ENCODE measurements around the gene TRANK1. TPM values are rescaled to one million over a fixed set of nuclear protein-coding genes. Genes with fewer than 3 reads are reported as not detected.
"Not testable (repeated sequence)": the region's sequence is repeated elsewhere in the genome, so short reads cannot be mapped to it uniquely, and the experiment has no call there.

Gene TRANK1
- total RNA-seq, 2 donors from 2014 or later = 7.6 to 12.1 TPM

DNA sequence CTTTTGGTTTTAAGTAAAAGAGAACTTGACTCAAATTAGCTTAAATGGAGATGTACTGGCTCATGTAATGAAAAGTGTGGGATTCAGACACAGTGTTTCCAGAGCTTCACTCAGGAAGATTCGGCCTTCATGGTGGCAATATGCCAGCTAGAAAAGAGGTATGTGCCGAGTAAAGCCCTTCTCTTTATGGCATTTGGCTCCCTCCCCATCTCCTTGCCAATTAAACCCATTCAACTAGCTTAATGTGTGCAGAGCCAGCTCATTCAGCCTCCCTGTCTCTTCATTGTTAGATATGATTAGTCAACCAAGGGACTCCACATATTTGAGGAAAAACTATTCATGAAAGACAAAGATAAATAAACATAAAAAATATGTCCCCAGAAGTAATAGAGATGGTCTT is 15.0 kb upstream of the TRANK1 start:
- DNase-seq (no peak), ATAC-seq (no peak)
- intact Hi-C loops (cut with DNase I) = loop anchor here (2.0 to 5.0 kb wide), 3 partner anchors 53 to 233 kb away; no protein-coding TSS in a partner anchor

DNA sequence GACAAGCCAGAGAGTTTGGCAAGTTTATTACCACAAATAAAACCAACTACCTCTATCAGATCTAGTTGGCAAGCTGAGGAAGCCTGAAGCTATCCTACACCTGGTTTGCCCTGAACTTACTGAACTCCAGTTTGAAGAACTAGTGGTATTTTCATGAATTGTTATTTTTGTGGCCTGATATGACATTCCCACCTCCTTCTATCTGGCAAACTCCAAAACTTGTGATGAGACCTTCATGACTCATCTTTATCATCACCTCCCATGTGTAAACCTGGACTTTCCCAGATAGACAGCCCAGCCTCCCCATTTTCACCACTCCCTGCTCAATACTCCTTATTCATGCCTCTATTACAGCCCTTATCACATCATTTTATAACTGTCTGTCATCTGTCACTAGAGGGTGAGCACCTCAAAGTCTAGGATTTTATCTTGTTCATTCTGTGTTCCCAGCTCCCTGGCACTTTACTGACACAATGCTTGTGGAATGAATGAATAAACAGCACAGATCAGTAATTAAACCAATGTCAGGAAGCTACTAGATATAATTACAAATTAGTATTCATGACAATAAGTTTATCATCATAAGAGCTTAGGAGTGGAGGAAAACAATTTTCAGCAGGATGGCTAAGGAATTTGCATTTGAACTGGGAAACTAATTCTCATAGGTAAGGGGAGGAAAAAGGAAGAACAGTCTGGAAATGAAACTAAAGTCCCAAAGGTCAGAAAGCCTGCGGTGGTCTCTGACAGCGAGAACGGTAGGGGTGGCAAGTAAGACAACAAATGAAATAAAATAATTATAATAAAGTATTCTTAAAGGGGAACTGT is 13.2 kb upstream of the TRANK1 start:
- DNase-seq = no peak
- ATAC-seq = peak; percentile 62 to 93
- intact Hi-C loops (cut with DNase I) = loop anchor here (2.0 to 5.0 kb wide), 3 partner anchors 51 to 231 kb away; no protein-coding TSS in a partner anchor

DNA sequence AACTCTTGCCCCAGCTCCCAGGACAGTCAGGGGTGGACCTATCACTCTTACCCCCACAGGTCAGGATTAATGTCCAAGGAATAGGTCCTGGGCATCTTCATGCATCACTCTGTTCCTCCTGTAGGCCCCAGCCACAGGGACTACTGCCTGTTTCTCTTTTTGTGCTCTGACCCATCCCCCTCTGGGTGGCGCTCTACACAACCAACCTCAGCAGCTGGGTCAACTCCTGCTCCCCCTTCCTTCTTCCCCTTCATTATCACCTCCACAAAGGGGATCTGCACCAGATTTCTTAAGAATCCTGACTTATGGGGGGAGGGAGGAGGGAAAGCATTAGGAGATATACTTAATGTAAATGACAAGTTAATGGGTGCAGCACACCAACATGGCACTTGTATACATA is 12.2 kb upstream of the TRANK1 start:
- ATAC-seq = no peak
- intact Hi-C loops (cut with DNase I) = loop anchor here (5.0 kb wide), 2 partner anchors 50 to 230 kb away; no protein-coding TSS in a partner anchor

DNA sequence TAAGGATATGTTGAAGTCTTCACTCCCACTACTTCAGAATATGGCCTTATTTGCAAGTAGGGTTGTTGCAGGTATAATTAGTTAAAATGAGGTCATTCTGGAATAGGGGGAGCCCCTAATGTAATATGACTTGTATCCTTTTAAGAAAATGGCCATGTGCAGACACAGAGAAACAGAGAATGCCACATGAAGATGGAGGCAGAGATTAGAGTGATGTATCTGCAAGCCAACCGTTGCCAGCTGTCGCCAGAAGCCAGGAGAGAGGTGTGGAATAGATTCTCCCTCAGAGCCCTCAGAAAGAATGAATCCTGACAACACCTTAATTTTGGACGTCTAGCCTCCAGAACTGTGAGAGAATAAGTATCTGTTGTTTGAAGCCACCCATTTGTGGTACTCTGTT is 11.3 kb upstream of the TRANK1 start:
- ATAC-seq = no peak
- no peak for DNase-seq
- intact Hi-C loops (cut with DNase I) = loop anchor here (5.0 kb wide), 2 partner anchors 49 to 229 kb away; no protein-coding TSS in a partner anchor

More for the DNA sequence above, 12.2 kb upstream of the TRANK1 start:
- no peak for DNase-seq

DNA sequence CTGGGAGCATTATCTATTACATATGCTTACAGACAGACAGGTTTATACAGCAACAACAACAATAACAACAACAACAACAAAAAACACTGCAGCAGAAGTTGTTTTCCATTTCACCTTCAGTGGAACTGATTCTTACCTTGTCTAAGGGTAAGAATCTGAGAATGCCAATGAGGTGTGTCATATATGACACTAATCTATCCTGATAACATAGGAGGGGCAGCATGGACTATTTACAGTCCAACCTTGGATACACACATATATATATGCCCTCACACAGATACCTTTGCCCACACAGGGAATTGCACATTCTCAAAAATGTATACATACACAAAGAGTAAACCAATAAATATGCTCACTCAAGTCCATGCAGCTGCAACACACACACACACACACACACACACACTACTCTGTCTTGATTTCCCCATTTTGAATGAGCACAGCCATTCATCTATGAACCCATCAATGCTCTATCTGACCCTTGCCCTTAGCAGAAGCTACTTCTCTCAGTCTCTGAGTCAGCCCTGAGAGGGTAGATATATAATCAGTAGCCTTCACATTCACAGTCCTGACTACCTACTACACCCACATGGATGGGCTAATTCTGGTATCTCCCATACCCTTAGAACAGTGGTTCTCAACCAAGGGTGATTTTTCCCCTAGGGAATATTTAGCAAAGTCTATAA is 9.7 kb upstream of the TRANK1 start:
- ATAC-seq (peak in 1 of 2 donors; percentile 17), DNase-seq (no peak)
- intact Hi-C loops (cut with DNase I) = loop anchor here (5.0 kb wide), 2 partner anchors 47 to 227 kb away; no protein-coding TSS in a partner anchor

DNA sequence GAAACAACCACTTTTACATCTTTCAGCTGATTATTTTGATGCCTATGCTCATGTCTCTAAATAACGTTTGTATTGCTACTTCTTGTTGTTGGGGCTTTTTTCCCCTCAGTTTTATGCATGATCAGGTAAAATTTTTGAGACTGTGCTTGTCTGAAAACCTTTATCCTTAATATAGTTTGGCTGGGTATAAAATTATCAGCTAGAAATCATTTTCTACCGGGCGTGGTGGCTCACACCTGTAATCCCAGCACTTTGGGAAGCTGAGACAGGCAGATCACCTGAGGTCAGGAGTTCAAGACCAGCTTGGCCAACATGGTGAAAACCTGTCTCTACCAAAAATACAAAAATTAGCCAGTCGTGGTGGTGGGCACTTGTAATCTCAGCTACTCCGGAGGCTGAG is 3.0 kb upstream of the TRANK1 start:
- not testable (repeated sequence) for DNase-seq, ATAC-seq
- intact Hi-C loops (cut with DNase I) = loop anchor here in 1 of 2 donors (10.0 kb wide), 1 partner anchor 213 kb away; no protein-coding TSS in a partner anchor

DNA sequence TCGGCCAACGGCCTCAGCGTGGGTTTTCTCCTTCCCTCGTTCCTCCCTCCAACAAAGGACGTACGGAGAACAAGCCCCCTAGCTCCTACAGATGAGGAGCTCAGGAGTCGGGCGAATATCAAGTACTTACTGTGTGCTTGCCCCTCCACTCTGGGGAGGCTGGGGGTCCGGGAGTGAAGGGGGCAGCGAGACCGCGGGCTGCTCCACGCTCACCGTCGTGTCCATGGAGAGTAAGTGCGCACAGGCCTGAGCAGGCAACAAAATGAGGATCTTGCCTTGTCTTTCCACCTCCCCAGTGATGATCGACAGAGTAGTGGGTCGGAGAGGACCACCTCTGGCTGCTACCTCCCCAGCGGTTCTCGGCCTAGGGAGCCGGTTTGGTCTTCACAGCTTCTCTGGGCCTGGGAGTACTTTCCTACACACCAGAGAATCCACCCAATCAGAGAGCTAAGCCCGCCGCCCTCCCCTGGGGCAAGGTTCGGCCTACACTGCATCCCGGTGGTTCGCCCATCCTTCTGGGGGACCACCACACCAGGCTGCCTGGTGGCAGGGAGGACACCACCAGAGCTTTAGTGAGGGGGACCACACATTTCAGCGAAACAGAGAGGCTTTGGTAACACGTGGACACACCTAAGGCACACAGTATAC is 603 bp upstream of the TRANK1 start:
- no peak for DNase-seq
- intact Hi-C loops (cut with DNase I) = loop anchor here in 1 of 2 donors (10.0 kb wide), 1 partner anchor 211 kb away; no protein-coding TSS in a partner anchor
- ATAC-seq = no peak

DNA sequence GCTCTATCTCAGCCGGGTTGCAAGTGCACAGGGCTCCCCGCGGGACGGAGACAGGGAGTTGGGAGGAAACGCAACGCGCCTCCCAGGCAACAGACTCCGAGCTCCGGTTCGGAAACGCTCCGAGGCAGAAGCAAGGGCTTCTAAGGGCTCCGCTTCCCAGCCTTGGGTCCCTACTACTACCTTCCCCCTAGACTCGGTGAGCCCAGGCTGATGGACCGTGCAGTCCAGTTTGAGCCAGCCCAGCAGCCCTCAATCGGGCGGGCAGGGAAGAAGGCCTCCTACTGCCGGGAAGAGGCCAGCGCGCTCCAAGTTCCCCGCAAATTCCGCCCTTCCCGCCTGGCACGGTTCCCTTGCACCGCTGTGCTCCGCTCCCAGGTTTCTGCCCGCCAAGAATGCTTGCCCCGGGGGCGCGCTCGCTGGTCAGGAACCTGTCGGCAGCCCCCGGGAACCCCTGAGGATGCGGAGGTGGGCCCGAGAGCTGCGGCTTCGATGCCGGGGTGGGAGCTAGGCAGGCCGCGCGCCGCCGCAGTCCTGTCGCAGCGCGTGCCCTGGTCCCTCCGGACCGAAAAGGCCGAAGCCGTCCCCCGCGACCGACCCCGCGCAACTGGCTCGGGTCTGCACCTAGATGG is 728 bp downstream of the TRANK1 start:
- intact Hi-C loops (cut with DNase I) = loop anchor here in 1 of 2 donors (10.0 kb wide), 1 partner anchor 209 kb away; no protein-coding TSS in a partner anchor
- ATAC-seq = peak; percentile 77 to 86
- DNase-seq = peak; percentile 67

DNA sequence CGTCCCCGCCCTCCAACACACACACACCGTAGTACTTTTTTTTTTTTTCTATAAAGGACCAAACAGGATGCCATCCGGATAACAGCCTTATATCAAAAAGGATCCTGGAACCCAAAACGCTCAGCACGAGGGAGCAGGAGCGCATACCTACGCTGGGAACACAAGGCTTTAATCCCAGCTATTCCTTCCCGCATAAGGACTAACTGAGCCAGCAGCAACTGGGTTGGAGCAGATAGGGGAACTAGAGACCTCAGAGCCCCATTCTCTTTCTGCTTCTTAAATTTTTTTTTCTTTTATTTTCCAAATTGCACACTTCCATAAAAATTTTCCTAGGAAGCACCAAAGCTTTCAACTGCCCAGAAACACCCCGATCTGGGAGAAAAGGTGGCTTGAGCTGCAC is 1.3 kb downstream of the TRANK1 start:
- ATAC-seq = no peak
- DNase-seq = no peak
- intact Hi-C loops (cut with DNase I) = loop anchor here in 1 of 2 donors (10.0 kb wide), 1 partner anchor 209 kb away; no protein-coding TSS in a partner anchor

DNA sequence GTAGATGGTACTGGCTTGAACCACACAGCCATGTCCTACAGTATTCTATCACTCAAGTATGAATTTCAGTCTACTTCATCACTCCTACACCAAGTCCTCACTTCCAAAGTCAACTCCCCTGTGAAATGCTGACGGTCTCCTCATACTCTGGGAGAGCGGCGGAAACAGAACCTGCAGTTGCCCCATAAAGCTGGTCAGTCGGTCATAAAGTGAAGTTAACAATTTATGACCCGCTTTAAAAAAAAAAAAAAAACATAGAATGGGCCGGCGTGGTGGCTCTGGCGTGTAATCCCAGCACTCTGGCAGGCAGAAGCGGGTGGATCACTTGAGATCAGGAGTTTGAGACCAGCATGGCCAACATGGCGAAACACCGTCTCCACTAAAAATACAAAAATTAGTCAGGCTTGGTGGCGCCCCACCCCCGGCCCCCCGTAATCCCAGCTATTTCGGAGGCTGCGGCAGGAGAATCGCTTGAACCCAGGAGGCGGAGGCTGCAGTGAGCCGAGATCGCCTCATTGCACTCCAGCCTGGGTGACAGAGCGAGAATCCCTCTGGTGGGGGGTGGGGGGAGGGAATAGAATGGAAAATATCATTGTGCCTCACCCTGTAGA is 2.1 kb downstream of the TRANK1 start:
- intact Hi-C loops (cut with DNase I) = loop anchor here in 1 of 2 donors (10.0 kb wide), 1 partner anchor 208 kb away; no protein-coding TSS in a partner anchor
- ATAC-seq (no peak), DNase-seq (no peak)

DNA sequence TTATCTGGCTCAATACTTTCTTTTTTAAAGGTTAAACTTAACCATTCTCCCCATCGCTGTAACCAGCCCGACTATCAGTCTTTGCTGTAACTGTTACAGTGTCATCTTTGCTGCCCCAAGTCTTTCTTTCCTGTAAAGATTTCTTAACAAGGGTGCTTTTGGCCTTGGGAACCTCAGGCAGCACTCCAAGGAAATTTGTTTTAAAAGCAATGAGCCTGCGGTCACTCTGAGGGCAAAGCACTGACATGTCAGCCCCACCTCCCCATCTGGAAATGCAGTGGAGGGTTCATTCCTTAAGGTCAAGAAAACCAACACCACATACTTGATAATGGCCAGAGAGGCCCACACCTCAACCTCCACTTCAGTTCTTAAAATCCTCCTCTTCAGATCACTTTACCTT is 3.2 kb downstream of the TRANK1 start:
- no peak for ATAC-seq
- intact Hi-C loops (cut with DNase I) = loop anchor here in 1 of 2 donors (10.0 kb wide), 1 partner anchor 207 kb away; no protein-coding TSS in a partner anchor

DNA sequence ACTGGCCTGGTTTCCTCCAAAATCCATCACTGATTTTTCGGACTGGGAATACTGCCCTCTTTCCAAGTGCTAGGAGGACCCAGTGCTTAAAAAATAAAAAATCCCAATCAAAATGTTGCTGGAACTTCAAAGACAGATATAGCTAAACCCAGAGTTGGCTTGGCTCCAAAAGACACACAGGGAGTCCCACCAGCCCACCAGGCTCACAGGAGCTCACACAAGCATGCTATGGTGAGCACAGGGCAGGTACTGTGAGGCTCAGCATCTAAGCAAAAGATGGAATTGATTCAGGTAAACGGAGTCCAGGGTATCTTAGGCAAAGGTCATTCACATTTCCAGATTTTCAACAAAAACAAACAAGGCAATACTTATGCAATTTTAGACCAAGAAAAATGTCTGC is 3.7 kb downstream of the TRANK1 start:
- intact Hi-C loops (cut with DNase I) = loop anchor here in 1 of 2 donors (10.0 kb wide), 1 partner anchor 206 kb away; no protein-coding TSS in a partner anchor
- ATAC-seq (no peak), DNase-seq (no peak)

More for the DNA sequence above, 3.2 kb downstream of the TRANK1 start:
- DNase-seq = no peak

DNA sequence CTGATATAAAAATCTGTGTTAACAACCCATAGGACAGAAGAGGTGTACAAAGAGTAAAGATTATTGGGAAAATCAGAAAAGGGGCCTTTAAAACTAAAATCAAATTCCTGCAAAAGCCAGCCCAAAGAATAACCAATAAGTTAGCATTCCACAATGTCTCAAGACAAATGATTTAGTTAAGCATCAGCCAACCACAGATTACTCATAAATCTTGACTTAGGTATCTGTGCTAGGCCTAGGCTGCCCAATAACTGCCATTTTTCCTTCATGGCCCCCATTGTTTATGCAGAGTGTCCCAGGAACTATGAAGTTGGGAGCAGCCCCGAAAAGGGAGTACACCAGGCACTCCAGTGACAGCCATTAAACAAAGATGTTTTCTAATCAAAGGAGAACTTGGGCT is 7.4 kb downstream of the TRANK1 start:
- intact Hi-C loops (cut with DNase I) = no loop called here
- no peak for DNase-seq
- ATAC-seq = no peak

DNA sequence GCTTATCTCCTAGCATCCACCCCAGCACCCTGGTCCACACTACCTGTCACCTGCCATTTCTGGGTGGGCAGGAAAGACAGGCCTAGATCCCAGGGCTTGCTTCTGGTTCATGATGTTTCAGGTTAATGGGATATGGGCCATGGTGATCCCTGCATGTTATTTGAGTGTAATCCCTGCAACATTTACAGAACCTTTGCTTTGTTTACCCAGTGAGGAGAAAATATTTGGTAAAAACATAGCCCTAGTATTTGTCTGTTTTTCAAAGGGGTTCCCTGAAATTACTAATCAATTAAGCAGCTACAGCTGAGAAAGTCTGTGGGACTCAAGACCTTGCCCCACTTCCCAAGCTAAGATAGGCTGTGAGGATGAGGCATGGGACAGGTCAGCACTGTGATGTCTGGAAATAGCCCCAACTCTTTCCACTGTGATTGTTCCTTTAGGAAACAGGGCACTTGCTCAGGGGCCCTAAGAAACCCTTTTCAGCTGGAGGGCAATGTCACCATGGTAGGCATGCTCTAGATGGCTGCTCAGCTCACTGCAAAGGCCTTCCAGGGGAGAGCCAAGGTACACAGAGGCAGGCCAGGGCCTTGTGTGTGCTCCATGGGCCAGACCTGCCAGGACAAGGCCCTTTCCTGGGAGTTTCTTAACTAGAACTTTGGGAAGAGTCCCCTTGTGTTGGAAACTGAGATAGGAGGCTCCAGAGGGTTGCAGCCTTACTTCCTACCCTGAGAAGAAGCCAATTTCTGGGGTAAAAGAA is 11.1 kb downstream of the TRANK1 start:
- DNase-seq (no peak), ATAC-seq (peak in 1 of 2 donors; percentile 18)

DNA sequence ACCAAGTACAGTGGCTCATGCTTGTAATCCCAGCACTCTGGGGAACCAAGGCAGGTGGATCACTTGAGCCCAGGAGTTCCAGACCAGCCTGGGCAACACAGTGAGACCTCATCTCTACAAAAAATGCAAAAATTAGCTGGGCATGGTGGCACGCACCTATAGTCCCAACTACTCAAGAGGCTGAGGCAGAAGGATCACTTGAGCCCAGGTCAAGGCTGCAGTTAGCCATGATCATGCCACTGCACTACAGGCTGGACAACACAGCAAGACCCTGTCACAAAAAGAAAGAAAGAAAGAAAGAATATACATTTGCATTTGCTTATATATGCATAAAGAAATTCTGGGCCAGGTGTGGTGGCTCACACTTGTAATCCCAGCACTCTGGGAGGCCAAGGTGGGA is 13.4 kb downstream of the TRANK1 start:
- ATAC-seq; intact Hi-C loops (cut with DNase I); DNase-seq: not testable (repeated sequence)

More for the DNA sequence above, 11.1 kb downstream of the TRANK1 start:
- intact Hi-C loops (cut with DNase I) = no loop called here

DNA sequence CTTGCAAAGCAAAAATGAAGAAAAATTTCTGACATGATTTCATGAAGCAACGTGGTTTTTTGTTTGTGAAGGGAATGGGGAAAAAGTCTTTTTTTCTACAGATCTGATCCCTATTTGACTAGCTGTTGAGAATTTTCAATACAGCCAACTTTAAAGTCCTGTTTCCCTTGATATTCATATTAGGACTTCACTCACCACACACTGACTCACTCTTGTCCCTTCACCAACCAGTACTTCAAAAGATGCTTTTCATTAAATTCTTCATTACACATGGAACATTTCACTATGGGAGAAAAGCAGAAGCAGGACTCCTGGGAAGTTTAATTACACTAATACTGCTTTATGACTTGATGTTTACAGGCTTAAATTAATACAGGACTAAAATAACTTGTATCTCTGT is 16.6 kb downstream of the TRANK1 start:
- no peak for DNase-seq
- intact Hi-C loops (cut with DNase I) = no loop called here
- no peak for ATAC-seq

DNA sequence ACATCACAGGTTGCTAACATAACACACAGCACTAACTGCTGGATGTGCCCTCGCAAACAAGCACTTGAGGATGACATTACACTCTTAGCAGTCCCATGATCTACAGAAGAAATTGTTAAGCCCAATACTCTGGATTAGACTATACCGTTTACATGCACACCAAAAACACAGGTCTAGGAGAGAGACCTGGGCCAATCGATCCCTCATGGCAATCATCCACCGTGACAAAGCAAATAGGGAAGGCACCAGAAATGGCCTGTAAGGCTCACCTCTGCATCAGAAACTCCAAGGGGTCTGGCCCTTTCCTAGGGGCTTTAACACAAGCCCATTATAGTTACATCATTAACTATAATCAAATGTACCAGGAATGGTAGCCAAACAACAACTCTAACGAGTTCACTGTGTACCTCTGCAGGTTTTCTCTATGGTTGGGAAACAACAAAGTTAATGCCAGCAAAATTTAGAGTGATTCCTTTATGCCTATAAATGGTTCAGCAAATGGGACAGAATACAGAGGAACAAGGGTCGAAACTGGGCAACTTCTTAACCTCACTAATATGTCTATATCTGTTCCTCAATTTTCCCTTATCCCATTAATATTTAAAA is 18.5 kb downstream of the TRANK1 start:
- intact Hi-C loops (cut with DNase I) = no loop called here
- ATAC-seq = no peak
- no peak for DNase-seq

All from left cardiac atrium (tissue), 4 donors.